GM12891 (cell line): ENCODE results near the gene THUMPD2.

Experiments used
- POLR2A ChIP-seq: IDR thresholded peaks from 2 replicates; pipeline ENCODE4 v1.6.1; 2011; ENCODE audit warnings: low read depth, low read length, control low read depth
- POLR2AphosphoS5 ChIP-seq: IDR thresholded peaks from 2 replicates; pipeline ENCODE4 v1.6.1; 2011; ENCODE audit warnings: low read depth, low read length, control low read depth
- SPI1 ChIP-seq: IDR thresholded peaks from 2 replicates; pipeline ENCODE4 v1.6.1; 2011; ENCODE audit warnings: low read depth, low read length, control low read depth
- TAF1 ChIP-seq: IDR thresholded peaks from 2 replicates; pipeline ENCODE4 v1.6.1; 2011; ENCODE audit warnings: low read depth, low read length, control low read depth

DNA sequence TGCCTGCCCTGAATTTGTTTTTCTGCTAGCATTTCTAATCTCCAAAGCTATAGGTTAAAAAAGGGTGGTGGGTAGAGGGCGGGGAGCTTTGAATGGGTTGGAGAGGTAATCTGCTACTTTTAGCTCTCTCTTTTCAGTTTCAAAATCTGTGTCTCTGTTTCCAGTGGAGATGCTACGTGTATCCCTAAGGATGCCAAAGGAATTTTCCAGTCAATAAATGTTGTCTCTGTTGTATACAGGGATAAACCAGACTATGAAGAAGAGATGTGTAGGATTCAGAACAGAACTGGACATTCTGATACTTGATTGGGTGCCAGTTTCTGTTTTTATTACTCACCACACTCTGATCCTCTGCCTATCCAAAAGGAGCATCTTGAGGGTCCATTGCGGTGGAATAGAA is 63.2 kb downstream of the THUMPD2 start:
- TF ChIP-seq POLR2A, result no peak
- TF ChIP-seq POLR2AphosphoS5, result no peak
- TF ChIP-seq SPI1, result no peak
- TF ChIP-seq TAF1, result no peak
